M059J (cell line): ENCODE results near the gene PSMC4. TPM values are rescaled to one million over a fixed set of nuclear protein-coding genes. Genes with fewer than 3 reads are reported as not detected.

Source experiments
- DNase-seq: peaks from one replicate; pipeline ENCODE4 v3.0.0-alpha.2; 2012; ENCODE audit warnings: low read depth
- total RNA-seq: library from RNA; depleted of rRNA; stranded (reverse); fragments of >200 nt; shearing (Covaris generic); gene quantifications from 2 replicates; pipeline ENCODE4 v1.2.3, GENCODE V29; 2014; rRNA removed

The PSMC4 gene
- 209 and 217 TPM in 2 replicates for total RNA-seq

GRCh38 chr19:39970675-39971379 lies at the start of gene PSMC4:
PSMC4 (plus strand) TSS chr19:39971165; CDS start chr19:39971203, 38 bp downstream.
- DNase-seq = peak; percentile 99

- DNase-seq = no peak
Measured at GRCh38 chr19:39923862-39924261, 47.1 kb upstream of the PSMC4 start.

GRCh38 chr19:39924389-39924788 lies 46.6 kb upstream of the PSMC4 start:
- DNase-seq = no peak

GRCh38 chr19:39924952-39925351 lies 46.0 kb upstream of the PSMC4 start:
- no peak for DNase-seq

GRCh38 chr19:39926170-39926760 lies 44.7 kb upstream of the PSMC4 start:
- DNase-seq = no peak

- no peak for DNase-seq
Measured at GRCh38 chr19:39927076-39927475, 43.9 kb upstream of the PSMC4 start.

GRCh38 chr19:39927524-39928356 lies 43.2 kb upstream of the PSMC4 start:
- no peak for DNase-seq

GRCh38 chr19:39928357-39928725 lies 42.6 kb upstream of the PSMC4 start:
- no peak for DNase-seq

GRCh38 chr19:39929750-39930149 lies 41.2 kb upstream of the PSMC4 start:
- DNase-seq = no peak

GRCh38 chr19:39934584-39935363 lies 36.2 kb upstream of the PSMC4 start, which contains the start of gene FCGBP:
FCGBP (minus strand) TSS chr19:39934634.
- DNase-seq = no peak

GRCh38 chr19:39935364-39935661 lies 35.7 kb upstream of the PSMC4 start:
- no peak for DNase-seq

GRCh38 chr19:39936020-39936419 lies 34.9 kb upstream of the PSMC4 start:
- DNase-seq = no peak

- DNase-seq = no peak
Measured at GRCh38 chr19:39936622-39937021, 34.3 kb upstream of the PSMC4 start.

GRCh38 chr19:39937094-39937720 lies 33.8 kb upstream of the PSMC4 start:
- DNase-seq = no peak

GRCh38 chr19:39937787-39938186 lies 33.2 kb upstream of the PSMC4 start:
- DNase-seq = no peak

- no peak for DNase-seq
Measured at GRCh38 chr19:39939556-39939955, 31.4 kb upstream of the PSMC4 start.

- no peak for DNase-seq
Measured at GRCh38 chr19:39940221-39940833, 30.6 kb upstream of the PSMC4 start.

- DNase-seq = no peak
Measured at GRCh38 chr19:39941151-39941550, 29.8 kb upstream of the PSMC4 start.

- DNase-seq = peak; percentile 41
Measured at GRCh38 chr19:39941615-39942365, 29.2 kb upstream of the PSMC4 start.

GRCh38 chr19:39942366-39942730 lies 28.6 kb upstream of the PSMC4 start:
- no peak for DNase-seq
